Osteocyte (in vitro differentiated cells): ENCODE data around the gene PLD6. TPM values are rescaled to one million over a fixed set of nuclear protein-coding genes. Genes with fewer than 3 reads are reported as not detected.

Experiments
- DNase-seq: peaks from one replicate; pipeline ENCODE4 v3.0.0; 2021; ENCODE audit warnings: mixed read lengths; ENCODE audit not compliant: unreplicated experiment; ENCODE audit errors: extremely low spot score
- H3K27ac Mint-ChIP-seq: one replicate; pipeline ENCODE4 v1.8.0; 2021; ENCODE audit warnings: mild to moderate bottlenecking, mixed read lengths; ENCODE audit not compliant: unreplicated experiment
- H3K27me3 Mint-ChIP-seq: one replicate; pipeline ENCODE4 v1.8.0; 2021; ENCODE audit warnings: mixed read lengths; ENCODE audit not compliant: unreplicated experiment
- H3K36me3 Mint-ChIP-seq: one replicate; pipeline ENCODE4 v1.8.0; 2021; ENCODE audit warnings: mixed read lengths; ENCODE audit not compliant: unreplicated experiment
- H3K4me1 Mint-ChIP-seq: one replicate; pipeline ENCODE4 v1.8.0; 2021; ENCODE audit warnings: mixed read lengths; ENCODE audit not compliant: unreplicated experiment
- H3K4me3 Mint-ChIP-seq: one replicate; pipeline ENCODE4 v1.8.0; 2021; ENCODE audit warnings: mild to moderate bottlenecking, moderate library complexity, mixed read lengths; ENCODE audit not compliant: unreplicated experiment
- H3K9me3 Mint-ChIP-seq: one replicate; pipeline ENCODE4 v1.8.0; 2021; ENCODE audit warnings: mixed read lengths; ENCODE audit not compliant: unreplicated experiment
- total RNA-seq: library from RNA; stranded (reverse); gene quantifications from 2 replicates; pipeline ENCODE4 v1.2.1, GENCODE V29; 2021
- TF ChIP-seq, protein P1 (sequence below): fragments of 200-600 bp; sonication (generic); IDR thresholded peaks from 2 replicates; pipeline ENCODE4 v1.5.0; 2021; ENCODE audit warnings: antibody characterized with exemption, mild to moderate bottlenecking, moderate library complexity

Gene PLD6
- total RNA-seq, 1 donor from 2014 or later = 0.81 TPM

DNA sequence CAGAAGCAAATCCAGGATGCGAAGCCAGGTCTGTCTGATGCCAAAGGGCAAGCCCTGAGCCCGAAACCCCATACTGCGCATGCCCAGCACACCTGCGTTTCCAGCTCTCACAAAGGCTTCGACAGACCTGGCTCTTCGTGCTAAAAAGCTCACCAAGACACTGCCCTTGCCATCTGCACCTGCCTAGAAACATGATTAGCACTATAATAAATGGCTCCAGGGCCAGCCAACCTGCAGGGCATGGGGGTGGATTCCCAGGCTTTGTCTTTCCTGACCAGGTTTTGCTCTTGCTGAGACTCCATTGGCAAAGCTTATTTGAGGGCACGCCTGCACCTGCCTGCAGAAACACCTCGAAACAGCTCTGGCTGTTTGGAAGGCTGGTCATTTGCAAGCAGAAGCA lies 14.4 kb upstream of the PLD6 start:
- Mint-ChIP-seq H3K4me1 (no peaks in the 10 kb centered on the region), H3K27ac (no peak overlapping the region), H3K9me3 (no peaks in the 10 kb centered on the region), H3K4me3 (no peak overlapping the region), H3K36me3 (peaks cover 70% of the 10 kb centered on the region), H3K27me3 (no peaks in the 10 kb centered on the region)
- no peak for DNase-seq
- TF ChIP-seq, protein P1, sequence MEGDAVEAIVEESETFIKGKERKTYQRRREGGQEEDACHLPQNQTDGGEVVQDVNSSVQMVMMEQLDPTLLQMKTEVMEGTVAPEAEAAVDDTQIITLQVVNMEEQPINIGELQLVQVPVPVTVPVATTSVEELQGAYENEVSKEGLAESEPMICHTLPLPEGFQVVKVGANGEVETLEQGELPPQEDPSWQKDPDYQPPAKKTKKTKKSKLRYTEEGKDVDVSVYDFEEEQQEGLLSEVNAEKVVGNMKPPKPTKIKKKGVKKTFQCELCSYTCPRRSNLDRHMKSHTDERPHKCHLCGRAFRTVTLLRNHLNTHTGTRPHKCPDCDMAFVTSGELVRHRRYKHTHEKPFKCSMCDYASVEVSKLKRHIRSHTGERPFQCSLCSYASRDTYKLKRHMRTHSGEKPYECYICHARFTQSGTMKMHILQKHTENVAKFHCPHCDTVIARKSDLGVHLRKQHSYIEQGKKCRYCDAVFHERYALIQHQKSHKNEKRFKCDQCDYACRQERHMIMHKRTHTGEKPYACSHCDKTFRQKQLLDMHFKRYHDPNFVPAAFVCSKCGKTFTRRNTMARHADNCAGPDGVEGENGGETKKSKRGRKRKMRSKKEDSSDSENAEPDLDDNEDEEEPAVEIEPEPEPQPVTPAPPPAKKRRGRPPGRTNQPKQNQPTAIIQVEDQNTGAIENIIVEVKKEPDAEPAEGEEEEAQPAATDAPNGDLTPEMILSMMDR = no peak

DNA sequence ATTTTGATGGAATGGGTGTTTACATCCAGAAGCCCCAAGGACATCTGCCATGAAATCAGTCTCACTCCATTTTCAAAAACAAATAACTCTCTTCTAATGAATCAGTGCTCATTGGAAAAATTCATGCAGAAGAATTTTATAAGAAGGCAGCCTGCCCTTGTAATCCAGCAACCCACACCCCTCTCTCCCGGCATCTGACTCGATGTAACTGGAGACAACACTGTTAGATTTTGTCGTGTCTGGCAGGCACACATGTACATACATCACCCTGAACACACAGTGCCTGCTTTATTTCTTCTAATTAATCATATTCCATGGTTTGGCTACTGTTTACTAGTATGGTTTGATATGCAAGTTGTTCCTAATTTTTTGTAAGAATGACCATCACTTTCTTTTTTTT lies 11.9 kb upstream of the PLD6 start:
- Mint-ChIP-seq H3K4me3 (no peak overlapping the region), H3K4me1 (no peaks in the 10 kb centered on the region), H3K27me3 (no peaks in the 10 kb centered on the region), H3K36me3 (peaks cover 64% of the 10 kb centered on the region), H3K9me3 (no peaks in the 10 kb centered on the region), H3K27ac (no peak overlapping the region)
- no peak for DNase-seq
- TF ChIP-seq, protein P1 = no peak

DNA sequence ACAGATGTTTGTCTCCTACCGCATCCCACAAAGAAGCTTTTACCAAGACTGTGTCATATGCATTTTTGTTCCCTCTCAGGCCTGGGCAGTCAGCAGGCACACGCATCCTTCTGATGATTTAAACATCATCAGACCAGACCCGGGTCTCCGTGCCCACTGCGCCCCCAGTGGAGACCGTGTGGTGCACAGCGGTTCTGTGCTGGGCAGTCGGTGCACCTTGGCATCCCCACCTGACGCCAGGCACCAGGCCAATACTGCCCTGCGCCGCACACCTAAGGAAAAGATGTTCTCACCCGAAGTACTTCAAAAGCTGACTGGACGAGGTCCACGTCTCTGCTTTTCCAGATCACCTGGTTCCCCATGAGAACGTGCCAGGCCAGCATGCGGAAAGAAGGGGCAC lies 10.6 kb upstream of the PLD6 start:
- TF ChIP-seq, protein P1 = no peak
- H3K27me3 Mint-ChIP-seq = no peaks in the 10 kb centered on the region
- no peak overlapping the region for H3K4me3 Mint-ChIP-seq
- peaks cover 65% of the 10 kb centered on the region for H3K36me3 Mint-ChIP-seq
- no peaks in the 10 kb centered on the region for H3K9me3 Mint-ChIP-seq
- DNase-seq = no peak
- H3K27ac Mint-ChIP-seq = no peak overlapping the region
- no peaks in the 10 kb centered on the region for H3K4me1 Mint-ChIP-seq

DNA sequence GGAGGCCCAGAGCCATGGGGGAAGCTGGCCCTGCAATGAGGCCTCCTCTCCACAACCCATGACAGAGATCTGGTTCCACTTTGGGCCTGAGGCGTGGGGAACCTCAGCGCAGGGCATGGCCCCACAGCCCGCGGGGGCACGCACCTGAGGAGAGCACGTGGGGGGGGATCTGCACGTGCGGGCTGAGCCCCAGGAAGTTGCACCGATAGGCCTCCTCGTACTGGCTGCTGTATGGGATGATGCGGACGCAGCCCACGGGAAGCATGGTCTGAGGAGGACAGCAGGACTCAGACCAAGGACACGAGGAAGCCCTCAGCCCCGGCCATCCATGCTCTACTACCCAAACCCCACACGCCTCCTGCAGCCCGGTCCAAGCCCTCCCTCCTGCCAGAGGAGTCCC lies 10.1 kb upstream of the PLD6 start:
- Mint-ChIP-seq H3K4me3 (no peak overlapping the region), H3K9me3 (no peaks in the 10 kb centered on the region), H3K27me3 (no peaks in the 10 kb centered on the region), H3K4me1 (no peaks in the 10 kb centered on the region), H3K36me3 (peaks cover 62% of the 10 kb centered on the region), H3K27ac (no peak overlapping the region)
- DNase-seq = no peak
- TF ChIP-seq, protein P1 = no peak

DNA sequence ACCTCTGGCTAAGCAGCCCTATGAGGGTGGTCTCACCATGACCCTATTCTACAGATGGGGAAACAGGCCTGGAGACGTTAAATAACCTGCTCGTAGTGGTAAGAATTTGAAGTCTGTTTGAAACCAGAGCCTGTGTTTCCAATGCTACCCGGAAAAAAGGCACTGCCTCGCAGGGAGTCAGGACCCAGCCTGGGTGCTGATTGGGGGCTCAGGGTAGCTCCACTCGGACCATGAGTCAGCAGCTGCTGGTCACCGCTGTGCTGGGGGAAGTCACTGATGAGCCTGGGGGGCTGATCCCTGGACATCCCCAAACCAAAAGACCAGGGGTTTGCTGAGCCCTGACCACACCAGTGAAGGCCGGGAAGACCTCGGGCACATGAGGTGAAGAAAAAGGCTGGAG lies 9.4 kb upstream of the PLD6 start:
- TF ChIP-seq, protein P1 = no peak
- H3K4me1 Mint-ChIP-seq = no peaks in the 10 kb centered on the region
- no peak for DNase-seq
- H3K36me3 Mint-ChIP-seq = peaks cover 57% of the 10 kb centered on the region
- no peak overlapping the region for H3K27ac Mint-ChIP-seq
- no peaks in the 10 kb centered on the region for H3K9me3 Mint-ChIP-seq
- H3K27me3 Mint-ChIP-seq = no peaks in the 10 kb centered on the region
- H3K4me3 Mint-ChIP-seq = no peak overlapping the region
